GM18861 (cell line): ENCODE measurements around the gene TMEM178B.
"Not testable (repeated sequence)": the region's sequence is repeated elsewhere in the genome, so short reads cannot be mapped to it uniquely, and the experiment has no call there.

ENCODE experiments used
- ATAC-seq: cut with Tn5 transposase; IDR thresholded peaks from one replicate; pipeline ENCODE4 v1.9.1; 2021; ENCODE audit not compliant: unreplicated experiment

TMEM178B gene

GRCh38 chr7:141074162-141074991 is 513 bp downstream of the TMEM178B start:
- ATAC-seq: no peak

- no peak for ATAC-seq
These were observed 1.1 kb downstream of the TMEM178B start for GRCh38 chr7:141074997-141075396.

GRCh38 chr7:141076377-141076776 is 2.5 kb downstream of the TMEM178B start:
- no peak for ATAC-seq

- ATAC-seq: no peak
These were observed 5.4 kb downstream of the TMEM178B start for GRCh38 chr7:141079219-141079618.

- not testable (repeated sequence) for ATAC-seq
These were observed 15.6 kb downstream of the TMEM178B start for GRCh38 chr7:141089490-141089889.

- ATAC-seq: no peak
These were observed 20.6 kb downstream of the TMEM178B start for GRCh38 chr7:141094336-141095070.

GRCh38 chr7:141097430-141097829 is 23.6 kb downstream of the TMEM178B start:
- ATAC-seq: no peak

GRCh38 chr7:141102436-141102835 is 28.6 kb downstream of the TMEM178B start:
- no peak for ATAC-seq

- no peak for ATAC-seq
These were observed 30.1 kb downstream of the TMEM178B start for GRCh38 chr7:141103847-141104429.

- ATAC-seq: no peak
These were observed 39.3 kb downstream of the TMEM178B start for GRCh38 chr7:141113131-141113530.

GRCh38 chr7:141114029-141114664 is 40.3 kb downstream of the TMEM178B start:
- no peak for ATAC-seq

GRCh38 chr7:141115965-141116364 is 42.1 kb downstream of the TMEM178B start:
- no peak for ATAC-seq

- not testable (repeated sequence) for ATAC-seq
These were observed 42.8 kb downstream of the TMEM178B start for GRCh38 chr7:141116661-141117060.

- no peak for ATAC-seq
These were observed 44.9 kb downstream of the TMEM178B start for GRCh38 chr7:141118767-141119166.

GRCh38 chr7:141119187-141119586 is 45.3 kb downstream of the TMEM178B start:
- no peak for ATAC-seq

- no peak for ATAC-seq
These were observed 48.9 kb downstream of the TMEM178B start for GRCh38 chr7:141122736-141123135.

- no peak for ATAC-seq
These were observed 49.7 kb downstream of the TMEM178B start for GRCh38 chr7:141123522-141123921.

- ATAC-seq: no peak
These were observed 52.2 kb downstream of the TMEM178B start for GRCh38 chr7:141126107-141126506.

GRCh38 chr7:141128506-141128905 is 54.6 kb downstream of the TMEM178B start:
- ATAC-seq: no peak

- ATAC-seq: no peak
These were observed 55.1 kb downstream of the TMEM178B start for GRCh38 chr7:141128931-141129330.

- ATAC-seq: no peak
These were observed 58.8 kb downstream of the TMEM178B start for GRCh38 chr7:141132671-141133070.
